Panc1 (cell line): ENCODE measurements around the gene RCOR1.

ENCODE experiments used
- POLR2AphosphoS5 ChIP-seq: IDR thresholded peaks from 2 replicates; pipeline ENCODE4 v1.6.1; 2012; ENCODE audit warnings: mild to moderate bottlenecking, low read depth, low read length, moderate library complexity
- SIN3A ChIP-seq: IDR thresholded peaks from 2 replicates; pipeline ENCODE4 v1.6.1; 2012; ENCODE audit warnings: low read depth, mild to moderate bottlenecking, low read length, moderate library complexity, borderline replicate concordance; ENCODE audit not compliant: insufficient read depth
- TF ChIP-seq, protein P1 (sequence below): fragments of 450-650 bp; IDR thresholded peaks from 2 replicates; pipeline ENCODE4 v1.5.1; 2017; ENCODE audit warnings: mild to moderate bottlenecking
- TF ChIP-seq, protein P2 (sequence below), 2 experiments: IDR thresholded peaks; 2 replicates each; pipeline ENCODE4 v1.6.1; 2011 to 2012; ENCODE audit warnings: low read depth in 2 of 2, control low read depth in 1 of 2, low read length in 1 of 2, mild to moderate bottlenecking in 1 of 2, moderate library complexity in 1 of 2; ENCODE audit not compliant: insufficient read depth in 1 of 2

DNA sequence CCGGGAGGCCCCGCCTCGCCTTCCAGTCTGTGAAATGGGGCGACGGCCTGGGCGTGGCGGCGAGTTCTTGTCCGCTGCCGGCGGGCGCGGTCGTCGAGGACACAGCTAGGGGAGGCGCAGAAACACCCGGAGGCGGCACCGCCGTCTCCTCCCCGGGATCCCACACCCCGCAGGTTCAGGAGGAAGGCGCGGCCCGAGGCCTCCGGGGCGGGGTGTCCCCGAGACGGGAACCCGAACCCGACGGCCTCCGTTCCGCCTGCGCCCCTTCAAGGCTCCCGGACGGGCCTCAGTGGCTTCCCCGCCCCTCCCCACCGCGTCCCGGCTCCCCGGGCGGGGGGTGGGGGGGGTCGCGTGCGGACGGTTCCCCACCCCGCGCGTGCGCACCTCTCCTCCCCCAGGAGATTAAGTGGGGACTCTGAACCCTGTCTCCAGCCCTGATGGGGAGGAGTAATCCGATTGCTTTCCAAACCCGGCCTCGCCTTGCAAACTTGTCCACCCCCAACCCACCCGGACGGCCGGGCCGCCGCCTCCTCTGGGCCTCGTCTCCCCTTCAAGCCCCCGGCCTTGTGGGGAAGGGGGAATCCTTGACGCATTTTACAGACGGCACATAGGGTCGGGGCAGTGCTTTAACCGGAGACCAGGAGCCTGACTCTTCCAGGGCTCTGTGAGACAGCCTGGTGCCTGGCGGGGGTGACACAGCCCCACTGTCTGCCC lies 47.5 kb upstream of the RCOR1 start:
- TF ChIP-seq, protein P1, sequence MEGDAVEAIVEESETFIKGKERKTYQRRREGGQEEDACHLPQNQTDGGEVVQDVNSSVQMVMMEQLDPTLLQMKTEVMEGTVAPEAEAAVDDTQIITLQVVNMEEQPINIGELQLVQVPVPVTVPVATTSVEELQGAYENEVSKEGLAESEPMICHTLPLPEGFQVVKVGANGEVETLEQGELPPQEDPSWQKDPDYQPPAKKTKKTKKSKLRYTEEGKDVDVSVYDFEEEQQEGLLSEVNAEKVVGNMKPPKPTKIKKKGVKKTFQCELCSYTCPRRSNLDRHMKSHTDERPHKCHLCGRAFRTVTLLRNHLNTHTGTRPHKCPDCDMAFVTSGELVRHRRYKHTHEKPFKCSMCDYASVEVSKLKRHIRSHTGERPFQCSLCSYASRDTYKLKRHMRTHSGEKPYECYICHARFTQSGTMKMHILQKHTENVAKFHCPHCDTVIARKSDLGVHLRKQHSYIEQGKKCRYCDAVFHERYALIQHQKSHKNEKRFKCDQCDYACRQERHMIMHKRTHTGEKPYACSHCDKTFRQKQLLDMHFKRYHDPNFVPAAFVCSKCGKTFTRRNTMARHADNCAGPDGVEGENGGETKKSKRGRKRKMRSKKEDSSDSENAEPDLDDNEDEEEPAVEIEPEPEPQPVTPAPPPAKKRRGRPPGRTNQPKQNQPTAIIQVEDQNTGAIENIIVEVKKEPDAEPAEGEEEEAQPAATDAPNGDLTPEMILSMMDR = no peak
- TF ChIP-seq POLR2AphosphoS5 (no peak), SIN3A (no peak)
- TF ChIP-seq, protein P2, sequence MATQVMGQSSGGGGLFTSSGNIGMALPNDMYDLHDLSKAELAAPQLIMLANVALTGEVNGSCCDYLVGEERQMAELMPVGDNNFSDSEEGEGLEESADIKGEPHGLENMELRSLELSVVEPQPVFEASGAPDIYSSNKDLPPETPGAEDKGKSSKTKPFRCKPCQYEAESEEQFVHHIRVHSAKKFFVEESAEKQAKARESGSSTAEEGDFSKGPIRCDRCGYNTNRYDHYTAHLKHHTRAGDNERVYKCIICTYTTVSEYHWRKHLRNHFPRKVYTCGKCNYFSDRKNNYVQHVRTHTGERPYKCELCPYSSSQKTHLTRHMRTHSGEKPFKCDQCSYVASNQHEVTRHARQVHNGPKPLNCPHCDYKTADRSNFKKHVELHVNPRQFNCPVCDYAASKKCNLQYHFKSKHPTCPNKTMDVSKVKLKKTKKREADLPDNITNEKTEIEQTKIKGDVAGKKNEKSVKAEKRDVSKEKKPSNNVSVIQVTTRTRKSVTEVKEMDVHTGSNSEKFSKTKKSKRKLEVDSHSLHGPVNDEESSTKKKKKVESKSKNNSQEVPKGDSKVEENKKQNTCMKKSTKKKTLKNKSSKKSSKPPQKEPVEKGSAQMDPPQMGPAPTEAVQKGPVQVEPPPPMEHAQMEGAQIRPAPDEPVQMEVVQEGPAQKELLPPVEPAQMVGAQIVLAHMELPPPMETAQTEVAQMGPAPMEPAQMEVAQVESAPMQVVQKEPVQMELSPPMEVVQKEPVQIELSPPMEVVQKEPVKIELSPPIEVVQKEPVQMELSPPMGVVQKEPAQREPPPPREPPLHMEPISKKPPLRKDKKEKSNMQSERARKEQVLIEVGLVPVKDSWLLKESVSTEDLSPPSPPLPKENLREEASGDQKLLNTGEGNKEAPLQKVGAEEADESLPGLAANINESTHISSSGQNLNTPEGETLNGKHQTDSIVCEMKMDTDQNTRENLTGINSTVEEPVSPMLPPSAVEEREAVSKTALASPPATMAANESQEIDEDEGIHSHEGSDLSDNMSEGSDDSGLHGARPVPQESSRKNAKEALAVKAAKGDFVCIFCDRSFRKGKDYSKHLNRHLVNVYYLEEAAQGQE (IDR thresholded peaks at IDR 0.05; ENCODE audit: insufficient read depth in 1 of 2, low read depth in 2 of 2, low read length in 1 of 2) = no peak
